ENCODE measurements around the gene FAM171A2.
"Not testable (repeated sequence)": the region's sequence is repeated elsewhere in the genome, so short reads cannot be mapped to it uniquely, and the experiment has no call there.

FAM171A2 gene

GRCh38 chr17:44363613-44364159 lies at the start of gene FAM171A2:
Gene FAM171A2, minus strand, starts transcription at chr17:44363853. Its CDS starts 139 bp downstream, at chr17:44363714.
- peak; percentile 41 to 56 for DNase-seq

GRCh38 chr17:44409309-44410028 lies 45.8 kb upstream of the FAM171A2 start:
- DNase-seq: no peak

- no peak for DNase-seq
Measured at GRCh38 chr17:44408786-44409185, 45.1 kb upstream of the FAM171A2 start.

- DNase-seq: no peak
Measured at GRCh38 chr17:44402564-44403172, 39.0 kb upstream of the FAM171A2 start.

- DNase-seq: peak; percentile 42 to 43
Measured at GRCh38 chr17:44400226-44400847, 36.7 kb upstream of the FAM171A2 start.

GRCh38 chr17:44398692-44399691 lies 35.3 kb upstream of the FAM171A2 start:
- no peak for DNase-seq

- DNase-seq: no peak
Measured at GRCh38 chr17:44397479-44398440, 34.1 kb upstream of the FAM171A2 start.

GRCh38 chr17:44396946-44397345 lies 33.3 kb upstream of the FAM171A2 start:
- no peak for DNase-seq

GRCh38 chr17:44394833-44395232 lies 31.2 kb upstream of the FAM171A2 start:
- DNase-seq: no peak

GRCh38 chr17:44394112-44394511 lies 30.5 kb upstream of the FAM171A2 start:
- not testable (repeated sequence) for DNase-seq

GRCh38 chr17:44390250-44390870 lies 26.7 kb upstream of the FAM171A2 start:
- DNase-seq: no peak

- peak; percentile 35 for DNase-seq
Measured at GRCh38 chr17:44389723-44390202, 26.1 kb upstream of the FAM171A2 start.

GRCh38 chr17:44389281-44389680 lies 25.6 kb upstream of the FAM171A2 start, which contains the start of gene ITGA2B:
Gene ITGA2B, minus strand, starts transcription at chr17:44389649. Its CDS starts 176 bp downstream, at chr17:44389473.
- DNase-seq: no peak

GRCh38 chr17:44387804-44388203 lies 24.2 kb upstream of the FAM171A2 start:
- DNase-seq: no peak

- DNase-seq: no peak
Measured at GRCh38 chr17:44386182-44386525, 22.5 kb upstream of the FAM171A2 start.

- DNase-seq: peak; percentile 85 to 86
Measured at GRCh38 chr17:44385287-44386181, 21.9 kb upstream of the FAM171A2 start.

GRCh38 chr17:44384823-44385286 lies 21.2 kb upstream of the FAM171A2 start:
- no peak for DNase-seq

- no peak for DNase-seq
Measured at GRCh38 chr17:44384281-44384822, 20.7 kb upstream of the FAM171A2 start.

- DNase-seq: no peak
Measured at GRCh38 chr17:44383861-44384260, 20.2 kb upstream of the FAM171A2 start.
